KBM-7 (cell line): ENCODE data around the gene PARVB.

Experiments
- DNase-seq: peaks from one replicate; pipeline ENCODE4 v3.0.0-alpha.2; 2015
- in situ Hi-C: fragments of 300-500 bp; cut with MboI; formaldehyde crosslinking; loops from 2 replicates; pipeline ENCODE4 v1.14.3; 2020; ENCODE audit warnings: low sequenced_read_pairs, low pct_unique_long_range_greater_than_20kb, mixed read lengths

The PARVB gene

DNA sequence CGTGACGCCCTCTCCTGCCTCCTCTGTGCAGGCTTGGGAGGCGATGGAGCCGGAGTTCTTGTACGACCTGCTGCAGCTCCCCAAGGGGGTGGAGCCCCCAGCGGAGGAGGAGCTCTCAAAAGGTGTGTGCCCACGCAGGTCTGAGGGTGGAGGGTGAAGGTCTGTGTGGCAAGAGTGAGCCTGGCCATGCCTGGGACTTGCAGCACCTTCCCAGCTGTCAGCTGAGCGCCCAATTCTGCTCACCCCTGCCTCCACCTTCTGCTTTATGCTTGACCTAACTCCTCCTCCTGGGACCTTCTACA, 159.1 kb downstream of the PARVB start:
- DNase-seq = no peak
- in situ Hi-C loops = no loop called here

DNA sequence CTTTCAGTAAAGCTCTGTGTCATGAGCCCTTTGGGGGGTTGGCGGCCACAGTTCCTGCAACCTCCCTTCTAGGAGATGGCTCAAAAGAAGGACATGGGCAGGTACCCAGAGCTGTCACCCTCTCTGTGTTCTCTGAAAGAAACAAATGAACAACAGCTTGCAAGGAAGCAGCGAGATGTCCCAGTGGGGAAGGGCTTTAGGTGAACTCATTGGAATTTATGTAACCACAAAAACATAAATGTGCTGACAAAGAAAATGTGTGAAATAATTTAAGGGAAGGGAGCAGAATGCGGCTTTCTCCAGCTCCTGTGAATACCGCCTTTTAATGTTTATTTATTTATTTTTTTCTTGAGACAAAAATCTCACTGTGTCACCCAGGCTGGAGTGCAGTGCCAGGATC, 159.9 kb downstream of the PARVB start:
- in situ Hi-C loops = no loop called here
- no peak for DNase-seq

DNA sequence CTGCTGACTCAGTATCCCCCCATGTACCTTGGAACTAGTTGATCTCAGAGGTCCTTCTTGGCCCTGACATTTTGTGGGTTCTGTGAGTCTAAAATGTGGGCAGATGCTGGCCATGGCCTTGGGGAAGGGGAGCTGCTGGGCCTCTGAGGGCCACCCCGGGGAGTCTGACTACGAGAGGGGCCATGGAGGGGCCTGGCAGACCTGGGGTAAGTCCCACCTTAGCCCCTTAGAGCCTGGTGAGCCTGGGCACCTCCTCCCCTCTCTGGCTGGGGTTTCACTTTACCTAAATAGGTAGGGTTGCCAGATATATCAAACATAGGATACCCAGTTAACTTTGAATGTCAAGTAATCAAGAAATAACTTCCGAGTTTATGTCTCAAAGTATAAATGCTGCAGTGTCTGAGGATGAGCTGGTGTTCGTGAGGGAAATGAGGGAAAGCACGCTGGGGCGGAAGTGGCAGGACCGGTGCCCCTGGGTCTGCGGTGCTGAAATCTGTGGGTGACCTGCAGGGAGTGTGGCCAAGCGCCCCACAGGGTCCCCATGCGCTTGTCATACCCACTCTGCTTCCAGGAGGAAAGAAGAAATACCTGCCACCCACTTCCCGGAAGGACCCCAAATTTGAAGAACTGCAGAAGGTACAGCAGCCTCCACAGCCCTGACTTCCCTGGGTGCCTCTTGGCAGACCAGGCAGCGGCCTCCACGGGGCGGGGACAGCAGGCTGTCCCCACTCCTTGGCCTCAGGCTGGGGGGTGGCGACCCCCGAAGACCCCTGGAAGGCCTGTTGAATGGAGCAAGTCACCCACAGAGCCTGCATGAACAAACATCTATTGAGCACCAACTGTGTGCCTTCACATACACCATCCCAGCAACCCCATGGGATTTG, 161.4 kb downstream of the PARVB start:
- DNase-seq = no peak
- in situ Hi-C loops = no loop called here

- in situ Hi-C loops = no loop called here
- DNase-seq = no peak
These were observed 162.0 kb downstream of the PARVB start for GRCh38 chr22:44186121-44186510.

DNA sequence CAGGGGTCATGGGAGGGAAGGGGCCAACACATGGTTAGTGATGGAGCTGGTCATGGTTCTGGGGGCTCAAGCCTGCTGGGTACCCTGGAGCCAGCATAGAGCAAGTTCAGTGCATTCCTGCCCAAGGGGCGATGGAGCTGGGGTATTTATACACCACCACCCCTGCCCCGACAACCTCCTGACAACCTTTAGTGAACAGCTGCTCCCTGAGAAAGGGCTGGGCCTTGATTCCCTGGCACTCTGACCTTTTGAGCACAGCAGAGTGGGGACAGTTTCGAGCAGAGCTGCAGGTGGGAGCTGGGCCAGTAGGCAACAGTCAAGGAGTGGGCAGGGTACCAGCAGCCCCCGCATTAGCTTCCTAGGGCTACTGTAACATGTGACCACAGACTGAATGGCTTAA, 162.6 kb downstream of the PARVB start:
- in situ Hi-C loops = no loop called here
- DNase-seq = no peak

DNA sequence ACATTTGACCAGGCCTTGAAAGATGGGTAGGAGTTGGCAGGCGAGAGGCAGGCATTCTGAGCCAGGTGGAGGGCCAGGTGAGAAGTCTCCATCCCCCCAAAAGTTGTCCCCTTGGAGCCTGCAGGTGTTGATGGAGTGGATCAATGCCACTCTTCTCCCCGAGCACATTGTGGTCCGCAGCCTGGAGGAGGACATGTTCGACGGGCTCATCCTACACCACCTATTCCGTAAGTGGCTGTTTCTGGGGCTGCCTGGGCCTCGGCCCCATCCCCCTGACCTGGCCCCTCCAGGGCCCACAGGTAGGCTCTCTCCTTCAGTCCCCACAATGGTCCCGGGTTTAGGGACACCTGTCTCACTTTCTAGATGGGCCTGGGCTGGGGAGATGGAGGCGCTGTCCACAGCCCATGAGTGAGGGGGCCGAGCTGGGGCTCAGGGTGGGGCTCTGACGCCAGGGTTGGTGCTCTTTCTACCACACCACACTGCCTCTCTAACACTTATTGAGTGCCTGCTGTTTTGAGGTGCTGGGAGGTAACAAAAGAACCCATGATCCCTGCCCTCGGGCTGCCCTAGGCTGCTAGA, 163.6 kb downstream of the PARVB start:
- in situ Hi-C loops = no loop called here
- DNase-seq = no peak

DNA sequence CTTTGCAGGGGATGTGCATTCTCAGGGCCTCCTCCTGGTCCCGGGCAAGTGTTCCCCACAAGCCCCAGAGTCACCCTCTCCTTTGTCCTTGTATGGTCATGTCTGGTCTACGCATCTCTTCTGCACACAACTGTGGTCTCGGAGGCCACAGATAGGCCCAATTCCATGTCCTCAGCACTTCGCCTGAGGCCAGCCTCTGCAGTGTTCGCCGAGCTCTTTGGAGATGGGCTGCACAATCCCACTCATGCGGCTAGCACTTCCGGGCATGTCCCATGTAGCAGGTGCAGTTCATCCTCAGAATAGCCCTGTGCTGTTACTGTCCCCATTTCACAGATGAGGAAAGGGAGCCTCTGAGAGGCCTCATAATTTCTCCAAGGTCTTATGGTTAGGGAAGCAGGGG, 164.2 kb downstream of the PARVB start:
- no peak for DNase-seq
- in situ Hi-C loops = no loop called here

DNA sequence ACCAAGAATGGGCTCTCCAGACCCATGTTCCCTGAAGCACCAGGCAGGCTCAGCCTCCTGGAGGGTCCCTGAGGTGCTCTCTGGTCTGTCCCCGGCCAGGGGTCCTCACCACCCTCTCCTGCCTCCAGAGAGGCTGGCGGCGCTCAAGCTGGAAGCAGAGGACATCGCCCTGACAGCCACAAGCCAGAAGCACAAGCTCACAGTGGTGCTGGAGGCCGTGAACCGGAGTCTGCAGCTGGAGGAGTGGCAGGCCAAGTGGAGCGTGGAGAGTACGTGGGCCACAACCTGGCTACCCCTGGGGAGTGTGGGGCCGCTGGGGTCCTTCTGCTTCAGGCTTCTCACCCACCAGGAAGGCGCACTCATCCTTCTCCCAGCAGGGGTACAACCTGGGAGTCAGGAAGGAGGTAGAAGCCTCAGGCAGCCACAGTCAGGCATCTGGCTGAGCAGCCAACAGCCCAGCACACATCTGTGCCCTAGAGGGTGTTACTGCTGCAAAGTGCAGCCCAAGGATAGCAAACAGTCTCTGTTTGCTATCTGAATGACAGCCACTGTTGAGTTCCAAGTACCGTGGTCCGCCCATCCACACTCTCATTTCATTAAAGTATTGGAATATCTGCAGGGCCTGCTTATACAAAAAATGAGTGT, 165.0 kb downstream of the PARVB start:
- DNase-seq = no peak
- in situ Hi-C loops = no loop called here

GRCh38 chr22:44190381-44190976, 166.4 kb downstream of the PARVB start:
- no peak for DNase-seq

DNA sequence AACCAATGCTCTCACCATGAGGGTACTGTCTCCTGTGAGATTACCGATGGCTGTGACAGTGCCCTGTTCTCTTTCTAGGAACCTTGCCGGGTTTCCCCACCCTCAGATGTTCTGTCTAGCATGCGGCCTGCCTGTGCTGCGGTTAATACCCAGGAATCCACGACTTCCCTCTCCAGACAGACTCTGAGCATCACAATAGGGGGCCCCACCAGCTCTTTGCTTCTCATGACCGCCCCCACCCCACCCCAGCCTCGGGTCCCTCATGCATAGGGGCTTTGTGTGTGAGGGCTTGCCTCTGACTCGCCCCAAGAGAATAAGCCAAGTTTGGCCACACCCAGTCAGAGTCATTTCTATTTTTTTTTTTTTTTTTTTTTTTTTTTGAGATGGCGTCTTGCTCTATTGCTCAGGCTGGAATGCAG, 166.9 kb downstream of the PARVB start:
- in situ Hi-C loops = no loop called here
- DNase-seq = no peak

More at GRCh38 chr22:44190381-44190976, 166.4 kb downstream of the PARVB start:
- in situ Hi-C loops = no loop called here

- in situ Hi-C loops = no loop called here
- DNase-seq = peak; percentile 87
These were observed 168.2 kb downstream of the PARVB start for GRCh38 chr22:44192098-44192815.

- no peak for DNase-seq
- in situ Hi-C loops = no loop called here
These were observed 168.9 kb downstream of the PARVB start for GRCh38 chr22:44192816-44193534.

DNA sequence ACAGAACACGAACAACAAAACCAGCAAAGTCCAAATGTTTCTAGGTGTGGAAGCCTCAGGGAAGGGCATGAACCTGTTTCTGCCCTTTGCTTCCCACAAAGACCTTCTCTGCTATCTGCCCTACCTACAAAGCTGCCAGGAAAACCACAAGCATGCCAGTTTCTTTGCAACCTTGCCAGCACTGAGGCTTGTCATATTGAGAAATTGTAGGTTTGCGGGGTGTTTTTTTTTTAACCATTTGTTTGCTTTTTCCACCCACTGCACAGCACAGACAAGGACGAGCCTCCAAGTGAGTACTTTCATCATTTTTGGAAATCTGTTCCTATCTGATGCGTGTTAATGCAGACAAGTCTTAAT, 169.4 kb downstream of the PARVB start:
- in situ Hi-C loops = no loop called here
- DNase-seq = no peak

GRCh38 chr22:44194569-44194968, 170.5 kb downstream of the PARVB start:
- in situ Hi-C loops = no loop called here
- DNase-seq = no peak

- DNase-seq = no peak
- in situ Hi-C loops = no loop called here
These were observed 171.2 kb downstream of the PARVB start for GRCh38 chr22:44195189-44195871.

DNA sequence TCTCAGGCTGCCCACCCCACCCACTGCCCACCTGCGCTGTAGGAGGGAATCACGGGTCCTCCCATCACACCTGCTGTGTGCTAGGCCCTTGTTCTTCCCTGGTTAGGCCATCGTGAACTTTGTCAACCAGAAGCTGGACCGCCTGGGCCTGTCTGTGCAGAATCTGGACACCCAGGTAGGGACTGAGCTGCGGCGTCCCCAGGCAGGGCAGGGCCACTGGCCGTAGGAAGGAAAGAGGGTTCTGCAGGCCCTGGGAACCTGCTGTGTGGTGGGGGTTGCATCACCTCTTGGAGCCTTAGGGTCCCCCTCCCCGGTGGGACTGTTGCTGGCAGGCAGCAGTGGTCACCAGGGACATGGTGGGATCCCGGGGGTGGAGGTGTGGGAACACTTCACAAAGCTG, 172.1 kb downstream of the PARVB start:
- DNase-seq = no peak
- in situ Hi-C loops = no loop called here

GRCh38 chr22:44196731-44197131, 172.6 kb downstream of the PARVB start:
- no peak for DNase-seq
- in situ Hi-C loops = no loop called here

GRCh38 chr22:44197271-44197670, 173.2 kb downstream of the PARVB start:
- in situ Hi-C loops = no loop called here
- DNase-seq = no peak

GRCh38 chr22:44199164-44199563, 175.1 kb downstream of the PARVB start:
- in situ Hi-C loops = no loop called here
- no peak for DNase-seq
